DND-41 (cell line): ENCODE results near the gene ETDB.

Experiments
- ATAC-seq: fragments of 200-7000 bp; cut with Tn5 transposase; 3 replicates; pipeline ENCODE4 v1.9.1; 2021; ENCODE audit warnings: low read depth; ENCODE audit not compliant: insufficient read depth
- DNase-seq: peaks from one replicate; pipeline ENCODE4 v3.0.0-alpha.2; 2020
- H2AFZ ChIP-seq: 2 replicates; pipeline ENCODE4 v1.6.0; 2012; ENCODE audit warnings: low read depth, low read length
- H3K27ac ChIP-seq: 2 replicates; pipeline ENCODE4 v1.5.1; 2012; ENCODE audit warnings: low read length, inconsistent platforms
- H3K27me3 ChIP-seq: fragments of 200-600 bp; sonication (generic); 2 replicates; pipeline ENCODE4 v1.6.0; 2012; ENCODE audit warnings: low read length, mild to moderate bottlenecking, inconsistent platforms; ENCODE audit not compliant: insufficient read depth, poor library complexity
- H3K36me3 ChIP-seq: 2 replicates; pipeline ENCODE4 v1.5.1; 2012; ENCODE audit warnings: low read length, inconsistent platforms; ENCODE audit not compliant: insufficient read depth
- H3K4me1 ChIP-seq: 2 replicates; pipeline ENCODE4 v1.5.1; 2012; ENCODE audit warnings: mild to moderate bottlenecking, low read length; ENCODE audit not compliant: insufficient read depth
- H3K4me2 ChIP-seq: 2 replicates; pipeline ENCODE4 v1.6.0; 2012; ENCODE audit warnings: mild to moderate bottlenecking, moderate library complexity, low read length, inconsistent platforms; ENCODE audit not compliant: insufficient read depth
- H3K4me3 ChIP-seq, 2 experiments: fragments of 200-600 bp in 1 of 2; shearing (Covaris generic) in 1 of 2; 2 replicates each; pipeline ENCODE4 v1.5.1; 2012 to 2016; ENCODE audit warnings: inconsistent platforms in 2 of 2, low read length in 2 of 2, mild to moderate bottlenecking in 2 of 2, low read depth in 1 of 2, moderate library complexity in 1 of 2
- H3K79me2 ChIP-seq: 2 replicates; pipeline ENCODE4 v1.6.0; 2012; ENCODE audit warnings: low read length, inconsistent platforms; ENCODE audit not compliant: insufficient read depth
- H3K9ac ChIP-seq: 2 replicates; pipeline ENCODE4 v1.6.0; 2012; ENCODE audit warnings: low read depth, mild to moderate bottlenecking, inconsistent platforms, low read length, moderate library complexity
- H3K9me3 ChIP-seq: 2 replicates; pipeline ENCODE4 v1.5.1; 2012; ENCODE audit warnings: low read length, moderate library complexity, mild to moderate bottlenecking, inconsistent platforms; ENCODE audit not compliant: insufficient read depth, severe bottlenecking
- H4K20me1 ChIP-seq: 2 replicates; pipeline ENCODE4 v1.6.0; 2012; ENCODE audit warnings: low read length; ENCODE audit not compliant: insufficient read depth
- CTCF ChIP-seq: IDR thresholded peaks from 2 replicates; pipeline ENCODE4 v1.5.1; 2012; ENCODE audit warnings: borderline replicate concordance, low read length, moderate library complexity, mild to moderate bottlenecking; ENCODE audit not compliant: poor library complexity, severe bottlenecking; ENCODE audit errors: extremely low read depth
- EZH2 ChIP-seq: IDR thresholded peaks from 3 replicates; pipeline ENCODE4 v1.6.1; 2012; ENCODE audit warnings: borderline replicate concordance, low read depth, mild to moderate bottlenecking, moderate library complexity, low read length, inconsistent platforms; ENCODE audit not compliant: severe bottlenecking

Gene ETDB

GRCh38 chrX:135089126-135089525 is 31.2 kb downstream of the ETDB start:
- no peaks in the 10 kb centered on the region for H3K27me3 ChIP-seq
- H3K4me3 ChIP-seq, result no peak overlapping the region
- ATAC-seq (no peak), DNase-seq (no peak)
- H3K27ac ChIP-seq, result no peak overlapping the region
- H4K20me1 ChIP-seq, result no peaks in the 10 kb centered on the region
- H3K4me2 ChIP-seq, result no peak overlapping the region
- H3K79me2 ChIP-seq, result no peaks in the 10 kb centered on the region
- H3K36me3 ChIP-seq, result no peaks in the 10 kb centered on the region
- no peak for TF ChIP-seq EZH2
- no peak for TF ChIP-seq CTCF
- H3K9me3 ChIP-seq, result no peaks in the 10 kb centered on the region
- no peak overlapping the region for H2AFZ ChIP-seq
- H3K9ac ChIP-seq, result no peak overlapping the region
- no peaks in the 10 kb centered on the region for H3K4me1 ChIP-seq

GRCh38 chrX:135087867-135088266 is 32.5 kb downstream of the ETDB start:
- Histone ChIP-seq H4K20me1 (no peaks in the 10 kb centered on the region), H3K27me3 (no peaks in the 10 kb centered on the region), H2AFZ (no peak overlapping the region), H3K9ac (no peak overlapping the region), H3K79me2 (no peaks in the 10 kb centered on the region), H3K36me3 (no peaks in the 10 kb centered on the region), H3K9me3 (no peaks in the 10 kb centered on the region), H3K27ac (no peak overlapping the region), H3K4me3 (no peak overlapping the region), H3K4me2 (no peak overlapping the region), H3K4me1 (no peaks in the 10 kb centered on the region)
- no peak for TF ChIP-seq EZH2
- TF ChIP-seq CTCF, result no peak
- DNase-seq, result no peak
- ATAC-seq, result no peak

GRCh38 chrX:135086197-135086854 is 34.0 kb downstream of the ETDB start:
- no peak overlapping the region for H3K4me3 ChIP-seq
- TF ChIP-seq CTCF (peak; percentile 66), EZH2 (no peak)
- H3K27me3 ChIP-seq, result no peaks in the 10 kb centered on the region
- H4K20me1 ChIP-seq, result no peaks in the 10 kb centered on the region
- no peaks in the 10 kb centered on the region for H3K9me3 ChIP-seq
- ATAC-seq (peak; percentile 88), DNase-seq (peak; percentile 36)
- H3K4me2 ChIP-seq, result no peak overlapping the region
- no peak overlapping the region for H3K9ac ChIP-seq
- no peaks in the 10 kb centered on the region for H3K36me3 ChIP-seq
- H2AFZ ChIP-seq, result no peak overlapping the region
- no peak overlapping the region for H3K27ac ChIP-seq
- no peaks in the 10 kb centered on the region for H3K79me2 ChIP-seq
- H3K4me1 ChIP-seq, result no peaks in the 10 kb centered on the region
